ENCODE data around the gene ENTREP3.

Gene ENTREP3

GRCh38 chr1:155210314-155211104 is 44.8 kb downstream of the ENTREP3 start:
- Histone ChIP-seq H3K36me3 (ENCODE audit: control insufficient read depth, insufficient read depth, low read length) (peaks cover 6% of the 10 kb centered on the region), H3K4me3 (ENCODE audit: low read depth, low read length) (no peak overlapping the region), H3K4me1 (ENCODE audit: control insufficient read depth, insufficient read depth, low read length) (no peaks in the 10 kb centered on the region), H3K9me3 (ENCODE audit: control insufficient read depth, insufficient read depth, low read length) (no peaks in the 10 kb centered on the region), H3K9ac (ENCODE audit: low read depth, low read length) (no peak overlapping the region), H3K27me3 (ENCODE audit: control insufficient read depth, insufficient read depth, low read length) (no peaks in the 10 kb centered on the region)

GRCh38 chr1:155209312-155209721 is 46.0 kb downstream of the ENTREP3 start:
- H3K9ac ChIP-seq (ENCODE audit: low read depth, low read length): peak overlapping the region; percentile 87
- H3K27me3 ChIP-seq (ENCODE audit: control insufficient read depth, insufficient read depth, low read length): no peaks in the 10 kb centered on the region
- peaks cover 2% of the 10 kb centered on the region for H3K36me3 ChIP-seq (ENCODE audit: control insufficient read depth, insufficient read depth, low read length)

GRCh38 chr1:155208541-155209311 is 46.6 kb downstream of the ENTREP3 start, which contains the start of gene MTX1:
MTX1 (plus strand) TSS chr1:155208695; CDS start chr1:155208805, 110 bp downstream.
- Histone ChIP-seq H3K27me3 (ENCODE audit: control insufficient read depth, insufficient read depth, low read length) (no peaks in the 10 kb centered on the region), H3K9me3 (ENCODE audit: control insufficient read depth, insufficient read depth, low read length) (no peaks in the 10 kb centered on the region)

More at GRCh38 chr1:155209312-155209721, 46.0 kb downstream of the ENTREP3 start:
- Histone ChIP-seq H3K4me3 (ENCODE audit: low read depth, low read length) (peak overlapping the region; percentile 67), H3K9me3 (ENCODE audit: control insufficient read depth, insufficient read depth, low read length) (no peaks in the 10 kb centered on the region), H3K4me1 (ENCODE audit: control insufficient read depth, insufficient read depth, low read length) (no peaks in the 10 kb centered on the region)

GRCh38 chr1:155207806-155208540 is 47.3 kb downstream of the ENTREP3 start, which contains the start of gene THBS3:
THBS3 (minus strand) TSS chr1:155207897; CDS start chr1:155207876, 21 bp downstream.
- no peaks in the 10 kb centered on the region for H3K4me1 ChIP-seq (ENCODE audit: control insufficient read depth, insufficient read depth, low read length)
- peak within 1 kb of the TSS; percentile 67 for H3K4me3 ChIP-seq (ENCODE audit: low read depth, low read length)
- H3K9ac ChIP-seq (ENCODE audit: low read depth, low read length): peak within 1 kb of the TSS; percentile 51
- H3K9me3 ChIP-seq (ENCODE audit: control insufficient read depth, insufficient read depth, low read length): no peaks in the 10 kb centered on the region
- no peaks in the 10 kb centered on the region for H3K27me3 ChIP-seq (ENCODE audit: control insufficient read depth, insufficient read depth, low read length)
- H3K36me3 ChIP-seq (ENCODE audit: control insufficient read depth, insufficient read depth, low read length): peaks cover 4% of the 10 kb centered on the region

More at GRCh38 chr1:155208541-155209311, 46.6 kb downstream of the ENTREP3 start, which contains the start of gene MTX1:
- peak within 1 kb of the TSS; percentile 67 for H3K4me3 ChIP-seq (ENCODE audit: low read depth, low read length)
- H3K4me1 ChIP-seq (ENCODE audit: control insufficient read depth, insufficient read depth, low read length): no peaks in the 10 kb centered on the region
- peak within 1 kb of the TSS; percentile 87 for H3K9ac ChIP-seq (ENCODE audit: low read depth, low read length)
- H3K36me3 ChIP-seq (ENCODE audit: control insufficient read depth, insufficient read depth, low read length): peaks cover 2% of the 10 kb centered on the region

GRCh38 chr1:155206891-155207805 is 48.1 kb downstream of the ENTREP3 start:
- peak overlapping the region; percentile 51 for H3K9ac ChIP-seq (ENCODE audit: low read depth, low read length)
- peak overlapping the region; percentile 59 for H3K4me3 ChIP-seq (ENCODE audit: low read depth, low read length)
- no peaks in the 10 kb centered on the region for H3K4me1 ChIP-seq (ENCODE audit: control insufficient read depth, insufficient read depth, low read length)
- H3K27me3 ChIP-seq (ENCODE audit: control insufficient read depth, insufficient read depth, low read length): no peaks in the 10 kb centered on the region
- H3K9me3 ChIP-seq (ENCODE audit: control insufficient read depth, insufficient read depth, low read length): no peaks in the 10 kb centered on the region
- H3K36me3 ChIP-seq (ENCODE audit: control insufficient read depth, insufficient read depth, low read length): peaks cover 9% of the 10 kb centered on the region

- H3K36me3 ChIP-seq (ENCODE audit: control insufficient read depth, insufficient read depth, low read length): peaks cover 18% of the 10 kb centered on the region
- no peaks in the 10 kb centered on the region for H3K9me3 ChIP-seq (ENCODE audit: control insufficient read depth, insufficient read depth, low read length)
- H3K4me3 ChIP-seq (ENCODE audit: low read depth, low read length): no peak overlapping the region
- no peak overlapping the region for H3K9ac ChIP-seq (ENCODE audit: low read depth, low read length)
- no peaks in the 10 kb centered on the region for H3K27me3 ChIP-seq (ENCODE audit: control insufficient read depth, insufficient read depth, low read length)
- H3K4me1 ChIP-seq (ENCODE audit: control insufficient read depth, insufficient read depth, low read length): no peaks in the 10 kb centered on the region
These were observed 49.2 kb downstream of the ENTREP3 start for GRCh38 chr1:155205969-155206593.

GRCh38 chr1:155205035-155205434 is 50.2 kb downstream of the ENTREP3 start:
- Histone ChIP-seq H3K9ac (ENCODE audit: low read depth, low read length) (no peak overlapping the region), H3K9me3 (ENCODE audit: control insufficient read depth, insufficient read depth, low read length) (no peaks in the 10 kb centered on the region), H3K4me1 (ENCODE audit: control insufficient read depth, insufficient read depth, low read length) (no peaks in the 10 kb centered on the region), H3K4me3 (ENCODE audit: low read depth, low read length) (no peak overlapping the region), H3K36me3 (ENCODE audit: control insufficient read depth, insufficient read depth, low read length) (peaks cover 28% of the 10 kb centered on the region), H3K27me3 (ENCODE audit: control insufficient read depth, insufficient read depth, low read length) (no peaks in the 10 kb centered on the region)

- H3K4me1 ChIP-seq (ENCODE audit: control insufficient read depth, insufficient read depth, low read length): no peaks in the 10 kb centered on the region
- peaks cover 43% of the 10 kb centered on the region for H3K36me3 ChIP-seq (ENCODE audit: control insufficient read depth, insufficient read depth, low read length)
- H3K27me3 ChIP-seq (ENCODE audit: control insufficient read depth, insufficient read depth, low read length): no peaks in the 10 kb centered on the region
- no peak overlapping the region for H3K4me3 ChIP-seq (ENCODE audit: low read depth, low read length)
- H3K9ac ChIP-seq (ENCODE audit: low read depth, low read length): no peak overlapping the region
- no peaks in the 10 kb centered on the region for H3K9me3 ChIP-seq (ENCODE audit: control insufficient read depth, insufficient read depth, low read length)
These were observed 52.4 kb downstream of the ENTREP3 start for GRCh38 chr1:155202731-155203515.

GRCh38 chr1:155202198-155202597 is 53.1 kb downstream of the ENTREP3 start:
- Histone ChIP-seq H3K27me3 (ENCODE audit: control insufficient read depth, insufficient read depth, low read length) (no peaks in the 10 kb centered on the region), H3K4me3 (ENCODE audit: low read depth, low read length) (no peak overlapping the region), H3K36me3 (ENCODE audit: control insufficient read depth, insufficient read depth, low read length) (peaks cover 51% of the 10 kb centered on the region), H3K9me3 (ENCODE audit: control insufficient read depth, insufficient read depth, low read length) (no peaks in the 10 kb centered on the region), H3K9ac (ENCODE audit: low read depth, low read length) (no peak overlapping the region), H3K4me1 (ENCODE audit: control insufficient read depth, insufficient read depth, low read length) (peaks cover 2% of the 10 kb centered on the region)

- peaks cover 10% of the 10 kb centered on the region for H3K4me1 ChIP-seq (ENCODE audit: control insufficient read depth, insufficient read depth, low read length)
- H3K27me3 ChIP-seq (ENCODE audit: control insufficient read depth, insufficient read depth, low read length): no peaks in the 10 kb centered on the region
- no peak overlapping the region for H3K9ac ChIP-seq (ENCODE audit: low read depth, low read length)
- peaks cover 59% of the 10 kb centered on the region for H3K36me3 ChIP-seq (ENCODE audit: control insufficient read depth, insufficient read depth, low read length)
- no peaks in the 10 kb centered on the region for H3K9me3 ChIP-seq (ENCODE audit: control insufficient read depth, insufficient read depth, low read length)
- H3K4me3 ChIP-seq (ENCODE audit: low read depth, low read length): no peak overlapping the region
These were observed 54.4 kb downstream of the ENTREP3 start for GRCh38 chr1:155200920-155201319.
